ENCODE results near the gene FAM184B. TPM values are rescaled to one million over a fixed set of nuclear protein-coding genes. Genes with fewer than 3 reads are reported as not detected.

The FAM184B gene
- total RNA-seq, 1 donor from 2014 or later = under 0.01 TPM

GRCh38 chr4:17583941-17584340 is 197.5 kb downstream of the FAM184B start:
- no peak for DNase-seq (ENCODE audit: low read depth in 2 of 2)

DNA sequence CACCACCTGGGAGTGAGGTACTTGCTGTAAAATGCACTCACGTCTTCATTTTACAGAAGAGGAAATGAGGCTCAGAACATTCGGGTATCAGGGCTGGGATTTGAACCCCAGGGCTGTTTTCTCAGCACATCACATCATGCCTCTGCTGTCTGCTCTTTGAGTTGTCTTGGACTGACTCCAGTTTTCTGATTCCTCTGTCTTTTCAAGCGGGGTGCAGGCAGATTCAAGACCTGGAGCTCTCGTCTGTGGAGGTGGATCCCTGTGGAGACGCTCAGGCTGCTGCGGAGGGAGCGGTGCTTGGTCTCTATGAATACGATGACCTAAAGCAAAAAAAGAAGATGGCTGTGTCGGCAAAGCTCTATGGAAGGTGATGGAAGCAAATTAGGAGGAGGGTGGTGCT is 198.1 kb downstream of the FAM184B start:
- no peak for DNase-seq (ENCODE audit: low read depth in 2 of 2)

DNA sequence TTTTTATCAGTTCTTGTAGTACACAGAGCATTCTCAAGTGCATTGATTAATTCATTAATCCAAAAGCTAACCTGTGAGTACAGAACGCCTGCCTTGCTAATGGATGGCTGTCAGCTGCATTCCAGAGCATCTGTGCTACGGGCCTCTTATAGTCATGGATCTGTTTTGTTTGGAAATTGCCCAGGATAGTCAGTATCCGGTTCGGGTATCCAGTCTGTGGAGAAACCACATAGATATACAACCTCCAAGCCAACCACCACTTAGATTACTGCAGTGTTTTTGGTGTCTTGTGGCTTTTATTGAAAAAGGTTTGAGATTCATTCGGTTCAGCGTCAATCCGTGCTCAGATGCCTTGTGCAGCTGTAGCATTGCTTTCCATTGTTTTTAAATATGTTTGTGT is 200.5 kb downstream of the FAM184B start:
- DNase-seq (ENCODE audit: low read depth in 2 of 2) = peak; percentile 55 to 80

Other genes with a start within 250 kb of the FAM184B start
- 92.7 and 125 TPM in 2 replicates for gene LAP3, start 204.4 kb downstream of the FAM184B start, total RNA-seq
- 15.8 and 27.3 TPM in 2 replicates for gene MED28, start 167.0 kb downstream of the FAM184B start, total RNA-seq
- 15.4 and 22.4 TPM in 2 replicates for gene DCAF16, start 29.1 kb upstream of the FAM184B start, total RNA-seq
- gene NCAPG, start 29.4 kb upstream of the FAM184B start, total RNA-seq = 8.9 and 29.3 TPM in 2 replicates
- gene LCORL, start 240.1 kb upstream of the FAM184B start, total RNA-seq = 11.0 and 15.0 TPM in 2 replicates